ENCODE data around the gene CST1. TPM values are rescaled to one million over a fixed set of nuclear protein-coding genes. Genes with fewer than 3 reads are reported as not detected.

The CST1 gene
- total and polyA plus RNA-seq, 4 donors, result not detected

DNA sequence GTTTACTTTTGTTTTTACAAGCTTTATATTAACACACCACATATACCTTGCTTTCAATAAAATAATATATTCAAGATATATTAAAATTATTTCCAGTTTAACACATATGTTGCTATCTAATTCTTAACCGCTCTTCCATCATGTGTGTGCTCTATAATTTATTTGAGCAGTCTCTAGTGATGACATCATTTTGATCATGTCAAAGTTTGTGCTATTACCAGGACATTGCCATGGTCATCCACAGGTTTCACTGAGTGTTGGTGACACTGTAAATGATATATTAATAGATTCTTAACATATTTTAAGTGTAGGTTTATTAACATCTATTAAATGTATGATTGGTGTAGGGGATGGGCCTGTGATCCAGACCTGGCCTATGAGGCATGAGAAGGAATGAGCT, 44.8 kb downstream of the CST1 start:
- H3K36me3 ChIP-seq (ENCODE audit: control insufficient read depth in 4 of 4, insufficient read depth in 3 of 4, low read depth in 1 of 4, low read length in 3 of 4), result no peaks in the 10 kb centered on the region
- whole genome bisulfite sequencing, result 92% methylated on average over 1 of the region's 1 CpG

DNA sequence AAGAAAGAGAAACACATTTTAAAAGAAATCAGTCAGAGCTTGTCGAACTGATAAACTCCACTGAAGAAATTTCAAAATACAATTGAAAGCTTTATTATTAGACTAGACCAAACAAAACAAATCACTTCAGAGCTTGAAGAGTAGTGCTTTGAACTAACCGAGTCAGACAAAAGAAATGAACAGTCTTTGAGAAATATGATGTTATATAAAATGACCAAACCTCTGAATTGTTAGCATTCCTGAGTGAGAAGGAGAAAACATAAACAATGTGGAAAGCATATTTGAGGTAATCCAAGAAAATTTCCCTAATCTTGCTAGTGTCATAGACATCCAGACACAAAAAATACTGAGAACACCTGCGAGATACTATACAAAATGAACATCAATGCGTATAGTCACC, 48.7 kb downstream of the CST1 start:
- DNase-seq (ENCODE audit: low spot score), result no peak
- Histone ChIP-seq H3K9me3 (ENCODE audit: control insufficient read depth in 4 of 4, low read length in 3 of 4) (no peaks in the 10 kb centered on the region), H3K4me3 (ENCODE audit: low read depth in 1 of 3, low read length in 3 of 3) (no peak overlapping the region), H3K36me3 (ENCODE audit: control insufficient read depth in 4 of 4, insufficient read depth in 3 of 4, low read depth in 1 of 4, low read length in 3 of 4) (no peaks in the 10 kb centered on the region), H3K4me1 (ENCODE audit: control insufficient read depth in 4 of 4, insufficient read depth in 4 of 4, low read length in 3 of 4) (no peaks in the 10 kb centered on the region), H3K9ac (ENCODE audit: low read depth in 1 of 2, low read length in 2 of 2) (no peak overlapping the region), H3K27ac (ENCODE audit: low read depth in 1 of 2, low read length in 2 of 2) (no peak overlapping the region), H3K27me3 (ENCODE audit: control insufficient read depth in 4 of 4, insufficient read depth in 4 of 4, low read length in 3 of 4) (peaks cover 0 to 3% (median under 1%) of the 10 kb centered on the region in 4 donors)
- TF ChIP-seq SP1 (IDR thresholded peaks at IDR 0.05) (no peak), JUND (IDR thresholded peaks at IDR 0.05) (no peak), RXRA (IDR thresholded peaks at IDR 0.05) (no peak), HNF4G (IDR thresholded peaks at IDR 0.05) (no peak), RAD21 (IDR thresholded peaks at IDR 0.05) (no peak), HNF4A (conservative IDR thresholded peaks at IDR 0.05) (no peak), GABPA (IDR thresholded peaks at IDR 0.05 in 1 of 2, conservative IDR thresholded peaks at IDR 0.05 in 1 of 2) (no peak), EGR1 (IDR thresholded peaks at IDR 0.05; ENCODE audit: low read depth in 2 of 2) (no peak), FOXA2 (IDR thresholded peaks at IDR 0.05) (no peak), YY1 (IDR thresholded peaks at IDR 0.05) (no peak), TAF1 (conservative IDR thresholded peaks at IDR 0.05) (no peak), NR2F2 (IDR thresholded peaks at IDR 0.05) (no peak), FOXA1 (IDR thresholded peaks at IDR 0.05) (no peak)
- TF ChIP-seq, protein P1, sequence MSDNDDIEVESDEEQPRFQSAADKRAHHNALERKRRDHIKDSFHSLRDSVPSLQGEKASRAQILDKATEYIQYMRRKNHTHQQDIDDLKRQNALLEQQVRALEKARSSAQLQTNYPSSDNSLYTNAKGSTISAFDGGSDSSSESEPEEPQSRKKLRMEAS (IDR thresholded peaks at IDR 0.05), result no peak
- TF ChIP-seq, protein P2, sequence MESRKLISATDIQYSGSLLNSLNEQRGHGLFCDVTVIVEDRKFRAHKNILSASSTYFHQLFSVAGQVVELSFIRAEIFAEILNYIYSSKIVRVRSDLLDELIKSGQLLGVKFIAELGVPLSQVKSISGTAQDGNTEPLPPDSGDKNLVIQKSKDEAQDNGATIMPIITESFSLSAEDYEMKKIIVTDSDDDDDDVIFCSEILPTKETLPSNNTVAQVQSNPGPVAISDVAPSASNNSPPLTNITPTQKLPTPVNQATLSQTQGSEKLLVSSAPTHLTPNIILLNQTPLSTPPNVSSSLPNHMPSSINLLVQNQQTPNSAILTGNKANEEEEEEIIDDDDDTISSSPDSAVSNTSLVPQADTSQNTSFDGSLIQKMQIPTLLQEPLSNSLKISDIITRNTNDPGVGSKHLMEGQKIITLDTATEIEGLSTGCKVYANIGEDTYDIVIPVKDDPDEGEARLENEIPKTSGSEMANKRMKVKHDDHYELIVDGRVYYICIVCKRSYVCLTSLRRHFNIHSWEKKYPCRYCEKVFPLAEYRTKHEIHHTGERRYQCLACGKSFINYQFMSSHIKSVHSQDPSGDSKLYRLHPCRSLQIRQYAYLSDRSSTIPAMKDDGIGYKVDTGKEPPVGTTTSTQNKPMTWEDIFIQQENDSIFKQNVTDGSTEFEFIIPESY (IDR thresholded peaks at IDR 0.05), result no peak
- TF ChIP-seq, protein P3, sequence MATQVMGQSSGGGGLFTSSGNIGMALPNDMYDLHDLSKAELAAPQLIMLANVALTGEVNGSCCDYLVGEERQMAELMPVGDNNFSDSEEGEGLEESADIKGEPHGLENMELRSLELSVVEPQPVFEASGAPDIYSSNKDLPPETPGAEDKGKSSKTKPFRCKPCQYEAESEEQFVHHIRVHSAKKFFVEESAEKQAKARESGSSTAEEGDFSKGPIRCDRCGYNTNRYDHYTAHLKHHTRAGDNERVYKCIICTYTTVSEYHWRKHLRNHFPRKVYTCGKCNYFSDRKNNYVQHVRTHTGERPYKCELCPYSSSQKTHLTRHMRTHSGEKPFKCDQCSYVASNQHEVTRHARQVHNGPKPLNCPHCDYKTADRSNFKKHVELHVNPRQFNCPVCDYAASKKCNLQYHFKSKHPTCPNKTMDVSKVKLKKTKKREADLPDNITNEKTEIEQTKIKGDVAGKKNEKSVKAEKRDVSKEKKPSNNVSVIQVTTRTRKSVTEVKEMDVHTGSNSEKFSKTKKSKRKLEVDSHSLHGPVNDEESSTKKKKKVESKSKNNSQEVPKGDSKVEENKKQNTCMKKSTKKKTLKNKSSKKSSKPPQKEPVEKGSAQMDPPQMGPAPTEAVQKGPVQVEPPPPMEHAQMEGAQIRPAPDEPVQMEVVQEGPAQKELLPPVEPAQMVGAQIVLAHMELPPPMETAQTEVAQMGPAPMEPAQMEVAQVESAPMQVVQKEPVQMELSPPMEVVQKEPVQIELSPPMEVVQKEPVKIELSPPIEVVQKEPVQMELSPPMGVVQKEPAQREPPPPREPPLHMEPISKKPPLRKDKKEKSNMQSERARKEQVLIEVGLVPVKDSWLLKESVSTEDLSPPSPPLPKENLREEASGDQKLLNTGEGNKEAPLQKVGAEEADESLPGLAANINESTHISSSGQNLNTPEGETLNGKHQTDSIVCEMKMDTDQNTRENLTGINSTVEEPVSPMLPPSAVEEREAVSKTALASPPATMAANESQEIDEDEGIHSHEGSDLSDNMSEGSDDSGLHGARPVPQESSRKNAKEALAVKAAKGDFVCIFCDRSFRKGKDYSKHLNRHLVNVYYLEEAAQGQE (IDR thresholded peaks at IDR 0.05), result no peak
- TF ChIP-seq, protein P4, sequence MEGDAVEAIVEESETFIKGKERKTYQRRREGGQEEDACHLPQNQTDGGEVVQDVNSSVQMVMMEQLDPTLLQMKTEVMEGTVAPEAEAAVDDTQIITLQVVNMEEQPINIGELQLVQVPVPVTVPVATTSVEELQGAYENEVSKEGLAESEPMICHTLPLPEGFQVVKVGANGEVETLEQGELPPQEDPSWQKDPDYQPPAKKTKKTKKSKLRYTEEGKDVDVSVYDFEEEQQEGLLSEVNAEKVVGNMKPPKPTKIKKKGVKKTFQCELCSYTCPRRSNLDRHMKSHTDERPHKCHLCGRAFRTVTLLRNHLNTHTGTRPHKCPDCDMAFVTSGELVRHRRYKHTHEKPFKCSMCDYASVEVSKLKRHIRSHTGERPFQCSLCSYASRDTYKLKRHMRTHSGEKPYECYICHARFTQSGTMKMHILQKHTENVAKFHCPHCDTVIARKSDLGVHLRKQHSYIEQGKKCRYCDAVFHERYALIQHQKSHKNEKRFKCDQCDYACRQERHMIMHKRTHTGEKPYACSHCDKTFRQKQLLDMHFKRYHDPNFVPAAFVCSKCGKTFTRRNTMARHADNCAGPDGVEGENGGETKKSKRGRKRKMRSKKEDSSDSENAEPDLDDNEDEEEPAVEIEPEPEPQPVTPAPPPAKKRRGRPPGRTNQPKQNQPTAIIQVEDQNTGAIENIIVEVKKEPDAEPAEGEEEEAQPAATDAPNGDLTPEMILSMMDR (IDR thresholded peaks at IDR 0.05; ENCODE audit: low read depth, low read length, missing input control), result no peak
- TF ChIP-seq, protein P5, sequence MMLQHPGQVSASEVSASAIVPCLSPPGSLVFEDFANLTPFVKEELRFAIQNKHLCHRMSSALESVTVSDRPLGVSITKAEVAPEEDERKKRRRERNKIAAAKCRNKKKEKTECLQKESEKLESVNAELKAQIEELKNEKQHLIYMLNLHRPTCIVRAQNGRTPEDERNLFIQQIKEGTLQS (IDR thresholded peaks at IDR 0.05), result no peak
- WGBS, result 84% methylated on average over 4 of the region's 4 CpGs

More for the DNA sequence above, 44.8 kb downstream of the CST1 start:
- DNase-seq (ENCODE audit: low spot score), result no peak
- no peaks in the 10 kb centered on the region for H3K9me3 ChIP-seq (ENCODE audit: control insufficient read depth in 4 of 4, low read length in 3 of 4)
- TF ChIP-seq HNF4G (IDR thresholded peaks at IDR 0.05) (no peak), TAF1 (conservative IDR thresholded peaks at IDR 0.05) (no peak)
- no peaks in the 10 kb centered on the region for H3K4me1 ChIP-seq (ENCODE audit: control insufficient read depth in 4 of 4, insufficient read depth in 4 of 4, low read length in 3 of 4)
- peaks cover 0 to 2% (median 0%) of the 10 kb centered on the region in 4 donors for H3K27me3 ChIP-seq (ENCODE audit: control insufficient read depth in 4 of 4, insufficient read depth in 4 of 4, low read length in 3 of 4)
- no peak overlapping the region for H3K4me3 ChIP-seq (ENCODE audit: low read depth in 1 of 3, low read length in 3 of 3)
- no peak overlapping the region for H3K9ac ChIP-seq (ENCODE audit: low read depth in 1 of 2, low read length in 2 of 2)
- H3K27ac ChIP-seq (ENCODE audit: low read depth in 1 of 2, low read length in 2 of 2), result no peak overlapping the region

Measured in liver (tissue), 9 donors.